HG03575 (cell line): Measurements from ENCODE around the gene CPNE7.

Source experiments
- ATAC-seq: cut with Tn5 transposase; IDR thresholded peaks from one replicate; pipeline ENCODE4 v1.9.1; 2021; ENCODE audit not compliant: unreplicated experiment, insufficient number of reproducible peaks, low FRiP score; ENCODE audit errors: extremely low read depth

CPNE7 gene

DNA sequence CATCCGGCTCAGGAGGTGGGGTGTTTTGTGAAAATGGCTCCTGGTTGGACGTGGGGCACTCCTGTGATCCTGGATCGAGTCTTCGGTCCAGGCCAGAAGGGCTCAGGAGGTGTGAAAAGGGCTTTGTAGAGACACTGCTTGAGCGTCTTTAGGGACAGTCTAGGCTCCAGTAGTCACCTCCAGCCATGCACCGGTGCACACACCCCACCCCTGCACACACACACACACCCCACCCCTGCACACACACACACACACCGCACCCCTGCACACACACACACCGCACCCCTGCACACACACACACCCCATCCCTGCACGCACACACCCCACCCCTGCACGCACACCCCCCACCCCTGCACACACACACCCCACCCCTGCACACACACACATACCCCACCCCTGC is 62.9 kb downstream of the CPNE7 start:
- ATAC-seq: no peak

DNA sequence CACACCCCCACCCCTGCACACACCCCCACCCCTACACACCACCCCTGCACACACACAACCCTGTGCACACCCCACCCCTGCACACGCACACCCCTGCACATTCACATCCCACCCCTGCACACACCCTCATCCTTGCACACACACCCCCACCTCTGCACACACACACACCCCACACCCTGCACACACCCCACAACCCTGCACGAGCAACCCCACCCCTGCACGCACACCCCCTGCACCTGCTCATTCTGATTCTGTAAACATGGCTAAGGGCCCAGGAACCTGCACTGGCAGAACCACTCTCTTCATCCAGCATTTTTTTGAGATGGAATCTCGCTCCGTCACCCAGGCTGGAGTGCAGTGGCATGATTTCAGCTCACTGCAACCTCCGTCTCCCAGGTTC is 63.8 kb downstream of the CPNE7 start:
- no peak for ATAC-seq

DNA sequence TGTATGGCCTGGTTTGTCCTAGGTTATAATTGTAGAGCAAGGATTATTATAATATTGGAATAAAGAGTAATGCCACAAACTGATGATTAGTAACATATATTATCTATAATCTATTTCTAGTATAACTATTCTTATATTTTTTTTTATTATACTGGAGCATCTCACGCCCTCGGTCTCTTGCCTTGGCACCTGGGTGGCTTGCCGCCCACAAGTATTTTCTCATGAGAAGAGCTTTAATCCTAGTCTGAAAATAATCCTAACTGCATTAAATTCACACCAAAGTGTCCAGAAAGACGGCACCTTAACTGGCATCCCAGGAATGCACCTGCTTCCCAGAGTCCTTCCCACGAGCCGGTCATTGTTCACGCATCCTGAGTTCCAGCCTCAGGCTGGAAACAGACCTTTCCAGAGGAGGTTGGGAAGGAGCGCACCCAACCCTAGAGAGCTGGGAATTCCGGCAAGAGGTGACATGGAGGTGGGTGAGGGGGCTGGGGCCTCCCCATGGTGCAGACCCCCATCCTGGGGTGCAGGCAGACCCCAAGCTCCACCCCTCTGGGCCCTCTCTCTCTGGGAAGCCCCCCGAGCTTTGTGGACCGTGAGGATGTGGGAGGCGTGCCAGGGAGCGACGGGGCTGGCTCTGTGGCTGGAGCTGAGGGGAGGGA is 66.0 kb downstream of the CPNE7 start:
- no peak for ATAC-seq

DNA sequence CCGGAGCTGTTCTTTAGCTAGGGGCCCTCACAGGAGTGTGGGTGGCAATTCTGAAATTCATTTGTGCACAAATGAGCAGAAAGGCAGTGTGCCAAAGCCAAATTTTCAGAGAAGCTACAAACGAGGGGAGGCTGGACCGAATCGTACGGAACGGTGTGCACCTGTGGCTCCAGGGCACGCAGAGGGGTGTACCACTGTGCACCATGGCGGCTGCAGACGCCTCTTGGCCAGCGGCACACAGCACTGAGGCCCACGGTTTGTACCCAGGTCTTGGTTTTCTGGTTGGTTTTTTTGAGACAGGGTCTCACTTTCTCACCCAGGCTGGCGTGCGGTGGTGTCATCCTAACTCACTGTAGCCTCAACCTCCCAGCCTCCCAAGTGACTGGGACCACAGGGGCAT is 67.0 kb downstream of the CPNE7 start:
- no peak for ATAC-seq

DNA sequence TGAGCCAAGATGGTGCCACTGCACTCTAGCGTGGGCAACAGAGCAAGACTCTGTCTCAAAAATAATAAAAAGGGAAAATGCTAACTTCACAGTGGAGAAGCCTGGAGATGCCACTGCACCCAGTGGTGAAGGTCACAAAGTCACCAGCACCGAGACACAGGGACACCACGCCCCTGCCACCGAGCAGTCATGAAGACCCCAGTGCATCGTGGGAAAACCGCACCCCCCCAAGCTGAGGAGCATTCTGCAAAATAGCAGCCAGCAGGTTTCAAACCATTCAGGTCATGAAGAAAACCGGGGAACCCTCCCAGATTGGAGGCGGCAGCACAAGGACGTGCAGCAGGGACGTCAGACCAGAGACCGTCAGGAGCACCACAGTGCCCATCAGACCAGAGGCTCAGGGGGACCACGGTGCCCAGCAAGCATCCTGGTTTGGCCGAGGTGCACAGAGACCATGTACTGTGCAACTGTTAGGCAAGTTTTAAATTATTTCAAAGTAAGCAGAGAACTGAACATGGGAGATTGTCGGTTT is 68.3 kb downstream of the CPNE7 start:
- no peak for ATAC-seq

DNA sequence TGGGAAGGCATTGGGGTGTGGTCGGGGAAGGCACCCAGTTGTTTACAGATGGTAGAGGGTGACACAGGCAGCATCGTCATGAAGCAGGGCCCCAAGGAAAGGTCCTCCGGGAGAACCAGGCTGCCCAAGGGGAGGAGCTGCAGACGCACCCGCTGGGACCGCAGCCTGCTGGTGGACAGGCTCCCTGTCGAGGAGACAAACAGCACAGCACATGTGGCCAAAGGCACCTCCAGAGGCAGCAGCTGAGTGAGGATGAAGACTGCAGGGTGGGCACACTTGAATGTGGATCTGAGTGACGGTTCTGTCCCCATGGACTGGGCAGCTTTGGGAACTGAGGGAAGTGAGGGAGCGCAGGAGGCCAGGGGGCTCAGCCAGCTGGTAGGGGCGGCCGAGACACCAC is 69.6 kb downstream of the CPNE7 start:
- ATAC-seq: no peak

DNA sequence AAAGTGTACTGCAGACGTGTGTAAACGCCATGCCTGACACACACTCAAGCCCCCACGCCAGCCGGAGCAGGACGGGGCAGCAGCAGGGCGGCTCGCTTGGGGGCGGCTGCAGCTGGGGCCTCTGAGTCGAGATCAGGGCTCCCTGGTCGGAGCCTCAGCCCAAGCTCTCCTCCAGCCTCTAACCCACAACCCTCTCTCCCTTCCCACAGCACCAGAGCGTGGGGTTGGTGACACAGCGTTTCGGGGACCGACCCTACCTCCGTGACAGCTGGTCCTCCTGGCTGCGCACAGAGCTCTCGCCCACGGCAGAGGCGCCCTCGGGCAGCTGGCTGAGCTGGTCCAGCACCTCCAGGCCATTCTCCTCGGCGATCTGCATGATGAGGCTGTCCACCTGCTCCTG is 70.7 kb downstream of the CPNE7 start:
- ATAC-seq: no peak
